GM12878 (cell line): ENCODE measurements around the gene POMC. TPM values are rescaled to one million over a fixed set of nuclear protein-coding genes. Genes with fewer than 3 reads are reported as not detected.

Experiments used
- ATAC-seq: fragments of 200-7000 bp; cut with Tn5 transposase; 3 replicates; pipeline ENCODE4 v1.9.1; 2020; ENCODE audit warnings: mild to moderate bottlenecking, moderate library complexity
- BruUV-seq: library from RNA; stranded (reverse); fragments of 400-500 nt; replicated peaks from 2 replicates; lab custom pipeline; 2021; lab: Mats Ljungman, UMichigan
- CTCF ChIA-PET: fragments of 300-600 bp; sonication (Branson Sonifier 250); formaldehyde crosslinking; extraction: SDS; loops from one replicate; lab custom pipeline; 2021; ENCODE audit warnings: inconsistent platforms; lab: Yijun Ruan, JAX
- POLR2A ChIA-PET: fragments of 350-600 bp; formaldehyde crosslinking; extraction: SDS; loops from one replicate; lab custom pipeline; 2021; ENCODE audit warnings: inconsistent platforms; lab: Charles Lee
- RAD21 ChIA-PET: fragments of 300-600 bp; sonication (Branson Sonifier 250); formaldehyde crosslinking; loops from one replicate; lab custom pipeline; 2023; ENCODE audit warnings: antibody characterized with exemption; ENCODE audit not compliant: unreplicated experiment; lab: Charles Lee
- SMC1A ChIA-PET: fragments of 300-600 bp; sonication (Branson Sonifier 250); formaldehyde crosslinking; loops from one replicate; lab custom pipeline; 2023; ENCODE audit not compliant: unreplicated experiment, uncharacterized antibody; lab: Charles Lee
- DNase-seq: peaks from one replicate; pipeline ENCODE4 v3.0.0-alpha.2; 2011; ENCODE audit warnings: low read depth, low spot score
- FAIRE-seq: peaks from 3 replicates; lab custom pipeline; 2011; peaks lifted over from hg19 to GRCh38; lab: Jason Lieb, UNC
- H2AFZ ChIP-seq: 2 replicates; pipeline ENCODE4 v1.6.0; 2011; ENCODE audit warnings: low read depth, low read length, control low read depth; ENCODE audit not compliant: control insufficient read depth
- H3K27ac ChIP-seq: 2 replicates; pipeline ENCODE4 v1.5.1; 2011; ENCODE audit warnings: control low read depth; ENCODE audit not compliant: control insufficient read depth, insufficient read depth
- H3K27me3 ChIP-seq, 2 experiments: replicated peaks in 1 of 2; 2 replicates each; pipeline versions ENCODE4 v1.6.0 to v1.6.1; 2011; ENCODE audit warnings: low read length in 1 of 2; ENCODE audit not compliant: control insufficient read depth in 2 of 2, insufficient read depth in 2 of 2
- H3K36me3 ChIP-seq, 2 experiments: 2 replicates each; pipeline ENCODE4 v1.5.1; 2011; ENCODE audit warnings: low read length in 1 of 2; ENCODE audit not compliant: control insufficient read depth in 2 of 2, insufficient read depth in 2 of 2
- H3K4me1 ChIP-seq: 2 replicates; pipeline ENCODE4 v1.6.1; 2011; ENCODE audit warnings: mild to moderate bottlenecking, low read length, moderate library complexity, mixed read lengths; ENCODE audit not compliant: control insufficient read depth, insufficient read depth
- H3K4me2 ChIP-seq: 2 replicates; pipeline ENCODE4 v1.6.0; 2011; ENCODE audit warnings: control low read depth; ENCODE audit not compliant: control insufficient read depth, insufficient read depth
- H3K4me3 ChIP-seq: fragments of 200-600 bp; sonication (generic); 2 replicates; pipeline ENCODE4 v1.5.1; 2016
- H3K79me2 ChIP-seq: 2 replicates; pipeline ENCODE4 v1.6.0; 2011; ENCODE audit warnings: low read length; ENCODE audit not compliant: control insufficient read depth, insufficient read depth
- H3K9ac ChIP-seq: 2 replicates; pipeline ENCODE4 v1.8.0; 2011; ENCODE audit warnings: low read length, control low read depth, mixed read lengths; ENCODE audit not compliant: control insufficient read depth, insufficient read depth
- H3K9me3 ChIP-seq: replicated peaks from 3 replicates; pipeline ENCODE4 v1.5.1; 2011; ENCODE audit warnings: mild to moderate bottlenecking, low read length; ENCODE audit not compliant: control insufficient read depth, insufficient read depth
- H4K20me1 ChIP-seq: 2 replicates; pipeline ENCODE4 v1.6.0; 2011; ENCODE audit not compliant: control insufficient read depth, insufficient read depth
- HDGF ChIP-seq: fragments of 450-650 bp; IDR thresholded peaks from 2 replicates; pipeline ENCODE4 v1.6.1; 2016; ENCODE audit warnings: antibody characterized with exemption
- IKZF1 ChIP-seq: fragments of 450-650 bp; conservative IDR thresholded peaks from 2 replicates; pipeline ENCODE4 v1.6.1; 2017; ENCODE audit warnings: antibody characterized with exemption, mild to moderate bottlenecking
- MTA2 ChIP-seq: fragments of 450-650 bp; IDR thresholded peaks from 2 replicates; pipeline ENCODE4 v1.6.1; 2016; ENCODE audit warnings: low read depth, mild to moderate bottlenecking, moderate library complexity
- MYB ChIP-seq: fragments of 150-350 bp; IDR thresholded peaks from 2 replicates; pipeline ENCODE4 v1.6.1; 2014; ENCODE audit warnings: mild to moderate bottlenecking, low read depth, low read length, borderline replicate concordance
- NFIC ChIP-seq: IDR thresholded peaks from 2 replicates; pipeline ENCODE4 v1.6.1; 2012; ENCODE audit warnings: low read depth, mild to moderate bottlenecking, inconsistent platforms, low read length, moderate library complexity
- NFYA ChIP-seq: IDR thresholded peaks from 2 replicates; pipeline ENCODE4 v1.6.1; 2011; ENCODE audit warnings: low read depth, mild to moderate bottlenecking, low read length, improper control_type of control experiment, borderline replicate concordance
- RAD21 ChIP-seq: IDR thresholded peaks from 2 replicates; pipeline ENCODE4 v1.6.1; 2011; ENCODE audit warnings: mild to moderate bottlenecking, low read depth, low read length, moderate library complexity; ENCODE audit not compliant: insufficient read depth
- SMAD1 ChIP-seq: fragments of 450-650 bp; IDR thresholded peaks from 2 replicates; pipeline ENCODE4 v1.6.1; 2018; ENCODE audit warnings: mild to moderate bottlenecking, low read depth; ENCODE audit not compliant: partially characterized antibody
- USF2 ChIP-seq: IDR thresholded peaks from 2 replicates; pipeline ENCODE4 v1.6.1; 2011; ENCODE audit warnings: low read depth, low read length, improper control_type of control experiment, borderline replicate concordance
- ZBTB33 ChIP-seq: fragments of 450-650 bp; IDR thresholded peaks from 2 replicates; pipeline ENCODE4 v1.6.1; 2017; ENCODE audit warnings: mild to moderate bottlenecking
- ZBTB4 ChIP-seq: fragments of 450-650 bp; formaldehyde crosslinking; IDR thresholded peaks from 2 replicates; pipeline ENCODE4 v1.4.0; 2022; ENCODE audit warnings: mild to moderate bottlenecking, moderate library complexity
- ZNF207 ChIP-seq: fragments of 450-650 bp; IDR thresholded peaks from 2 replicates; pipeline ENCODE4 v1.6.1; 2014; ENCODE audit warnings: antibody characterized with exemption, mild to moderate bottlenecking, borderline replicate concordance
- WGBS: methylation state at CpG from one replicate; pipeline ENCODE4 v1.1.6; 2016; ENCODE audit warnings: low lambda C conversion rate; ENCODE audit not compliant: insufficient replicate concordance, insufficient coverage; ENCODE audit errors: missing lambda C conversion rate; 5-methylcytosine and 5-hydroxymethylcytosine counted together
- in situ Hi-C: fragments of 300-500 bp; cut with MboI; formaldehyde crosslinking; loops from 9 replicates; pipeline ENCODE4 v1.14.3; 2018; ENCODE audit warnings: mixed read lengths
- intact Hi-C: fragments of 100-400 bp; cut with micrococcal nuclease; formaldehyde crosslinking; loops from one replicate; pipeline ENCODE4 v1.14.2; 2022; ENCODE audit not compliant: unreplicated experiment
- polyA plus RNA-seq, 11 experiments: library from polyadenylated mRNA; depleted of rRNA in 4 of 11; unstranded in 6 of 11; stranded (reverse) in 5 of 11; fragments of >200 nt; fragmentation: Nextera tagmentation in 4 of 11; fragmentation: Illumina TruSeq in 1 of 11; extraction: Ambion mirVana in 4 of 11; extraction: Trizol in 1 of 11; gene quantifications; 1 replicate in 1 of 11; 2 replicates in 10 of 11; pipeline versions ENCODE4 v1.2.1 to v1.2.3, GENCODE V29; 2011 to 2016; ENCODE audit warnings: inconsistent platforms in 2 of 11, missing spikeins in 2 of 11, low read depth in 1 of 11
- total RNA-seq, 4 experiments: library from RNA; depleted of rRNA in 3 of 4; stranded (reverse); fragments of >200 nt in 3 of 4; fragmentation: Illumina TruSeq in 1 of 4; extraction: Trizol in 1 of 4; gene quantifications; 2 replicates each; pipeline versions ENCODE4 v1.2.1 to v1.2.3, GENCODE V29; 2013 to 2021
- TF ChIP-seq, protein P1 (sequence below): fragments of 150-350 bp; IDR thresholded peaks from 2 replicates; pipeline ENCODE4 v1.6.1; 2016; ENCODE audit warnings: low read depth, low read length
- TF ChIP-seq, protein P2 (sequence below): IDR thresholded peaks from 2 replicates; pipeline ENCODE4 v1.6.1; 2011; ENCODE audit warnings: mild to moderate bottlenecking, low read depth, low read length, moderate library complexity; ENCODE audit not compliant: insufficient replicate concordance

The POMC gene
- total and polyA plus RNA-seq, 10 of the 15 experiments (the other 5 are each of a cell fraction or from before 2014, with no cell fraction given), result 0.05 to 14.7 (median 6.8) TPM; not detected in 1

DNA sequence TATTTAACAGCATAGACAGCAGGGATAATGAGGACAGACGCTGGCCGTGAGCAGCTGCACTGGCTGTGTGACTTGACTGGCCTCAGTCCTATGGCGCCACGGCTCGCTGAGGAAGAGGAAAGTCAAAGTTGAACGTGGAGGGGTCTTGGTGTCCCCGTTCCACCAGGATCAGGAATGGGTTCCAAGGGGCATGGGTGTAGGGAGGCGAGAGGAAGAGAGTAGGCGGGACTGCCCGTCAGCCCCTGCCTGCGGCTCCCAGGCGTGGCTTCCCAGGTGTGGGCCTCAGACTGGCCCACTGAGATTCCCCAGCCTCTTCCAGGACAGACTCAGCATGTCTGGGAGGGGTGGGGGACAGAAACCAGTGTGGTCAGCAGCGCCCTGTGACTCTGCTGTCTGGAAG, 51.4 kb downstream of the POMC start:
- H3K36me3 ChIP-seq, result no peaks in the 10 kb centered on the region
- POLR2A ChIA-PET, result no interaction called here
- SMC1A ChIA-PET, result no interaction called here
- RAD21 ChIA-PET, result no interaction called here
- H3K9me3 ChIP-seq, result no peaks in the 10 kb centered on the region
- no peak for ATAC-seq
- H3K4me2 ChIP-seq, result no peak overlapping the region
- no peaks in the 10 kb centered on the region for H3K79me2 ChIP-seq
- H3K4me1 ChIP-seq, result no peaks in the 10 kb centered on the region
- in situ Hi-C loops (no loop called here), intact Hi-C loops (no loop called here)
- H2AFZ ChIP-seq, result no peak overlapping the region
- no peak for FAIRE-seq
- BruUV-seq, result no TSS peak
- CTCF ChIA-PET, result no interaction called here
- H3K27me3 ChIP-seq, result no peaks in the 10 kb centered on the region; a peak in 1 of 4 replicates
- H3K27ac ChIP-seq, result no peak overlapping the region
- H3K9ac ChIP-seq, result no peak overlapping the region
- 71% methylated on average over 12 of the region's 13 CpGs for WGBS
- no peak for DNase-seq
- no peak overlapping the region for H3K4me3 ChIP-seq
- no peak for TF ChIP-seq NFYA
- no peak for TF ChIP-seq NFIC
- TF ChIP-seq, protein P1, sequence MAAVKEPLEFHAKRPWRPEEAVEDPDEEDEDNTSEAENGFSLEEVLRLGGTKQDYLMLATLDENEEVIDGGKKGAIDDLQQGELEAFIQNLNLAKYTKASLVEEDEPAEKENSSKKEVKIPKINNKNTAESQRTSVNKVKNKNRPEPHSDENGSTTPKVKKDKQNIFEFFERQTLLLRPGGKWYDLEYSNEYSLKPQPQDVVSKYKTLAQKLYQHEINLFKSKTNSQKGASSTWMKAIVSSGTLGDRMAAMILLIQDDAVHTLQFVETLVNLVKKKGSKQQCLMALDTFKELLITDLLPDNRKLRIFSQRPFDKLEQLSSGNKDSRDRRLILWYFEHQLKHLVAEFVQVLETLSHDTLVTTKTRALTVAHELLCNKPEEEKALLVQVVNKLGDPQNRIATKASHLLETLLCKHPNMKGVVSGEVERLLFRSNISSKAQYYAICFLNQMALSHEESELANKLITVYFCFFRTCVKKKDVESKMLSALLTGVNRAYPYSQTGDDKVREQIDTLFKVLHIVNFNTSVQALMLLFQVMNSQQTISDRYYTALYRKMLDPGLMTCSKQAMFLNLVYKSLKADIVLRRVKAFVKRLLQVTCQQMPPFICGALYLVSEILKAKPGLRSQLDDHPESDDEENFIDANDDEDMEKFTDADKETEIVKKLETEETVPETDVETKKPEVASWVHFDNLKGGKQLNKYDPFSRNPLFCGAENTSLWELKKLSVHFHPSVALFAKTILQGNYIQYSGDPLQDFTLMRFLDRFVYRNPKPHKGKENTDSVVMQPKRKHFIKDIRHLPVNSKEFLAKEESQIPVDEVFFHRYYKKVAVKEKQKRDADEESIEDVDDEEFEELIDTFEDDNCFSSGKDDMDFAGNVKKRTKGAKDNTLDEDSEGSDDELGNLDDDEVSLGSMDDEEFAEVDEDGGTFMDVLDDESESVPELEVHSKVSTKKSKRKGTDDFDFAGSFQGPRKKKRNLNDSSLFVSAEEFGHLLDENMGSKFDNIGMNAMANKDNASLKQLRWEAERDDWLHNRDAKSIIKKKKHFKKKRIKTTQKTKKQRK, result no peak
- TF ChIP-seq ZNF207, result no peak
- TF ChIP-seq IKZF1, result no peak
- TF ChIP-seq SMAD1, result no peak
- no peak for TF ChIP-seq RAD21
- no peak for TF ChIP-seq ZBTB33
- no peak for TF ChIP-seq MYB
- TF ChIP-seq MTA2, result no peak
- TF ChIP-seq, protein P2, sequence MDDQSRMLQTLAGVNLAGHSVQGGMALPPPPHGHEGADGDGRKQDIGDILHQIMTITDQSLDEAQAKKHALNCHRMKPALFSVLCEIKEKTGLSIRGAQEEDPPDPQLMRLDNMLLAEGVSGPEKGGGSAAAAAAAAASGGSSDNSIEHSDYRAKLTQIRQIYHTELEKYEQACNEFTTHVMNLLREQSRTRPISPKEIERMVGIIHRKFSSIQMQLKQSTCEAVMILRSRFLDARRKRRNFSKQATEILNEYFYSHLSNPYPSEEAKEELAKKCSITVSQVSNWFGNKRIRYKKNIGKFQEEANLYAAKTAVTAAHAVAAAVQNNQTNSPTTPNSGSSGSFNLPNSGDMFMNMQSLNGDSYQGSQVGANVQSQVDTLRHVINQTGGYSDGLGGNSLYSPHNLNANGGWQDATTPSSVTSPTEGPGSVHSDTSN, result no peak
- TF ChIP-seq ZBTB4 (CRISPR knock-in tag), result no peak
- TF ChIP-seq USF2, result no peak
- no peak for TF ChIP-seq HDGF
- TF ChIP-seq, all 136 proteins: peak for 0
- no peaks in the 10 kb centered on the region for H4K20me1 ChIP-seq
